HG03378 (cell line): ENCODE measurements around the gene CDC14A.
"Not testable (repeated sequence)": the region's sequence is repeated elsewhere in the genome, so short reads cannot be mapped to it uniquely, and the experiment has no call there.

Source experiments
- ATAC-seq: cut with Tn5 transposase; IDR thresholded peaks from one replicate; pipeline ENCODE4 v1.9.1; 2021; ENCODE audit warnings: mild to moderate bottlenecking, moderate library complexity; ENCODE audit not compliant: unreplicated experiment

Gene CDC14A

DNA sequence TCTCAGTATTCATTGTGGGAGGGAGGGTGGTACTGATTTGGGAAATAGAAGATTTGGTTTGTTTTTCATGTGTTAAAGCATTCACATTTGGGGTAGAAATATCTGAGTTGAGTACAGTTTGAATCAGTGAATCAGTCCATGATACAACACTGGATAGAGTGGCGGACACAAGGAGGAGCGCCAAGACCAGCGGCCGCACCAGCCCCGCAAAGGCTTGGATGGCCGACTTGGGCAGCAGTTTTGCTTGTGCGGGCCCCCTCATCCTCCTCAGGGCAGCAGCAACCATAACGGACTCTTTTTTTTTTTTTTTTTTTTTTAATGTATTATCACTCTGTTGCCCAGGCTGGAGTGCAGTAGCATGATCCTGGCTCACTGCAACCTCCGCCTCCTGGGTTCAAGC lies 20.0 kb upstream of the CDC14A start:
- no peak for ATAC-seq

DNA sequence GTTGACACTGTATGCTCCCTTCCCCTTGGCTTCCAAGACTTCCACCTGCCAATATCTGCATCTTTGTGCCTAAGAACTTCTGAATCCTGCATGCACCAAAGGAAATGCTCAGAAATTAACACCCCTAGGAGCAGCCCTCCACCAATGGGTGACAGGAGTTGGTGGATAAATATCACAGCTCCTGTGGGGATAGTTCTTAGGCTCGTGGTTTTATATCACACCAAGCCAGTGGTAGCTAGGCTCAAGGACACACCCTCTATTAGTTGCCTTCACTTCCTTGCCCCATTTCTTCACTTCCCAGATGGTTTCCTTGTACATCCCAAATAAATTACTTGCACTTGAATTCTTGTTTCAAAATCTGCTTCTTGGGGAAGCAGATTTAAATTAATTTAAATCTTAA lies 16.9 kb upstream of the CDC14A start:
- ATAC-seq: no peak

DNA sequence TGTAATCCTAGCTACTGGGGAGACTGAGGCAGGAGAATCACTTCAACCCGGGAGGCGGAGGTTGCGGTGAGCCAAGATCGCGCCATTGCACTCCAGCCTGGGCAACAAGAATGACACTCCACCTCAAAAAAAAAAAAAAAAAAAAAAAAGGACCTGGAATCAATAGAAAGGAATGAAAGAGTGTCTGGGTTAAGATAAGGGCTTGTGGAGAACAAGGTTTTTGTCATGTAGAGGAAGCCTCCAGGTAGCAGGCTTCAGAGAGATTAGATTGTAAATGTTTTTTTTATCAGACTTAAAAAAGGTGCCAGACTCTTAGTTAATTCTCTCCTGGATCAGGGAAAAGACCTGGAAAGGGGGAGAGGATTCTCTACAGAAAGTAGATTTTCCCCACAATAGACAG lies 14.4 kb upstream of the CDC14A start:
- ATAC-seq: not testable (repeated sequence)

DNA sequence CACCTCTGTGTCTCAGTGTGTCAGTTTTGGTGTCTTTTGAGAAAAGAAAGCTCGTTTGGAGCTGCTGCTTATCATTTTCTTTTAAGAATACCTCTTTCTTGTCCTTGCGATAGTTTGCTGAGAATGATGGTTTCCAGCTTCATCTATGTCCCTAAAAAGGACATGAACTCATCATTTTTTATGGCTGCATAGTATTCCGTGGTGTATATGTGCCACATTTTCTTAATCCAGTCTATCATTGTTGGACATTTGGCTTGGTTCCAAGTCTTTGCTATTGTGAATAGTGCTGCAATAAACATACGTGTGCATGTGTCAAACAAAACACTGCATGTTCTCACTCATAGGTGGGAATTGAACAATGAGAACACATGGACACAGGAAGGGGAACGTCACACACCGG lies 12.6 kb upstream of the CDC14A start:
- ATAC-seq: not testable (repeated sequence)

DNA sequence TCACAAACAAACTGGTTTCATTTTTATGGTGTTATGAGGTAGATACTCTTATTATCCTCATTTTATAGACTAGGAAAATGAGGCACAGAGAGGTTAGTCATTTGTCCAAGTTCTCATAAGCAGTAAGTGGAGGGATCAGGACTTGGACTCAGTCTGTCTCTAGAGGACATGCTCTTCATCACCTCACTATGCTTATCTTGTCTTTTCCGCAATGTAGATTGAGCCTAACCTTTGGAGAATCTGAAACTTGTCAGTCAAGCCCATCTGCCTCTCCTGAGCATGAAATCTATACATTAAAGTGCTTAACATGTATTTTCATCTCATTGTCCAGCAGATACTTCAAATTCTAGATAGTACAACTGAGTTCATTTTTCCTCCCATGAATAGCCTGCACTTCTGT lies 11.8 kb upstream of the CDC14A start:
- no peak for ATAC-seq

DNA sequence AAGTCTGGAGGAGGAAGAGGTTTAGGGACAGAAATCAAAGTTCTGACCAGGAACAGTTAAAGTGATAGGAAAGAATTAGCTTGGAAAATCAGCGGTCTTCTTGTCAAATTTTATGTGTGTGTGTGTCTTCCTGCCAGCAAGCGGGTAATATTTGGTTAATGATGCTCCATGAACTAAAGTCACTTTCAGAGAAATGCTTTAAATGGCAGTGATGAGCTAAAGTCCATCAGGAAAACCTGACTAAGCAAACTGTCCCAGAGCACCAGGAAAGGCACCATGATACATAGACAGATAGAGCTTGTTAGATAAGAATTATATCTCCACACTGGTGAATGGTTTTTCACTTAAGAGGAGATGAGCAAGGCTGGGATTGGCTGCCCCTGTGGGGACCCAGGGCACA lies 10.0 kb upstream of the CDC14A start:
- no peak for ATAC-seq

DNA sequence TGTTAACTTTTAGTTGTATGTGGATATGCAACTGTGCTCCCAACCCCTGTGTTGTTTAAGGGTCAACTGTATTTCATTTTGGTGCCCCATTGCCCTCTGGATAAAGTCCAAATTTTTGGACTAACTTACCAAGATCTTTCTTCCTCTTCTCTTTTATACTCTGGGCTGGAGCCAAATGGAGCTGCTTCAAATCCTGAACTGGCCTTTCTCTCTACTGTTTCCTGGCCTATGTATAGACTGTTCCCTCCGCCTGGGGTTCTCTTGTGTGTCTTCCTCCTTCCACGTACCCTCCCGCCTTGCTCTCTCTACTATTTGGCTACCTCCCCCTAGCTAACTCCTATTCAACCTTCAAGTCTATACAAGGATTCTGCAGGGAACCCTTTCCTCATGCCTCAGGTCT lies 8.4 kb upstream of the CDC14A start:
- ATAC-seq: no peak

DNA sequence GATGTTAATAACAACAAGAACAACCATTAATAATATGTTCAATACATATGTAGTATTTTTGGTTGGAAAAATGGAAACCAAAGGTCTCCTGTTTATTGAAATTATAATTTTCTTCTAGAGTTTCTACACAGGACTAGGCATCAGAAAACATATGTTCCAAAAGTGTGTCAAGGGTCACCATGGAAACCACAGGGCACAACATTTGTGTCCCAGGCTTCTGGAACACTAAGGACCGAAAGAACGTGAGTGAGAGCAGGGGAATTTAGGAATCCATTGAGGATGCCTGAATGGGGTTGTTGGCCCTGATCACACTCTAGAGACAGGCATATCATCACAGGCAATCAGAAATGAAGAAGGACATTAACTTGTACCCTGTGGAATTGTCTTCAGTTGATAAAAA lies 7.5 kb upstream of the CDC14A start:
- no peak for ATAC-seq

DNA sequence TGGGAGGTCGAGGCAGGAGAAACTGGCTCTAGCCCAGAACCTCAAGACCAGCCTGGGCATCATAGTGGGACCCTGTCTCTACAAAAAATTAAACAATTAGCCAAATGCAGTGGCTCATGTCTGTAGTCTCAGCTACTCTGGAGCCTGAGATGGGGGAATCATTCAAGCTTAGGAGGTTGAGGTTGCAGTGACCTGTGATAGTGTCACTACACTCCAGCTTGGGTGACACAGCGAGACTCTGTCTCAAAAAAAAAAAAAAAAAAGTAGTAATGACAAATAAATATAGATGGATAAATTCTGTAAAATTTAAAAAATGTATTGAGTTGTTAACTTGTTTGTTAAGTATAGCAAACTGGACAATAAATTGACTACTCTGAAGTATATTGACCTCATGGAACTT lies 5.9 kb upstream of the CDC14A start:
- ATAC-seq: no peak

DNA sequence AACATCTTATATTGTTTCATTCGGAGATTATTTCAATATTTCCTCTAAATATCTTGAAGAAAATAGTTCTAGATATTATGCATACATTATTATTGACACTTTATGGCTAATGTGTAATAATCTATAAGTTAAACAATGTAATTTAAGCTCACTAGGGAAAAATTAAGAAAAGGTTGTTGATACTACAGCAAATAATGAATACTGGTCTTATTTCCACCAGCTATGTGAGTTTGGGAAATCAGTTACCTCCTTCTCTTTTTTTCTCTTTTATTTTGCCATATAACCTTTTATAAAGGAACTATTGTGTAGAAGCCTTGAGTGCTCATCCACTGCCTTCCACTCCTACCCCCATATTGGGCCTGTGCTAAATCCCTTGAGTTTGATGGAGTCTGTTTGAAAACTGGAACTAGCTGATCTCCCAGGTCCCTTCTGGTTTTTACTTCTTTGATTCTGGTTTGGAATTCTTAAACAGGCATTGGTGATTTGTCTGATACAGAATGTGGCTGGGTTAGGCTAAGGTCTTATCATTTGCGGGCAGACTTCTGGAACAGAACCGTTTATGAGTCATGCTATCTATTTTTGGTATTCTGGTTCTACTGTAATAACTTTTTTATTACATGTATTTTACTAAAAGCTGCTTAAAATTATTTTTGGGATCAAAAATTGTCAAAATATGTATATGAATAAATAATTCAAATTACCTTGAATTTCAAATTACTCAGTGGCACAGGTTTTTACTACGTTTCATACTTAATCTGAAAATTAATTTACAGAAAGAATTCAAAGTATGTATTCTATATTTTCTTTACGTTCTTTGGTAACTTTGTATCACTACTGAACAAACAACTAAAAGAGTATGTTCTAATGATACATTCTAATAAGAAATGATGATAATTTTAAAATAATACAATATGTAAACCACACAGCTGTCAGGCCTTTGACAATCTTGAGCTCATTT lies 5.0 kb upstream of the CDC14A start:
- ATAC-seq: no peak

DNA sequence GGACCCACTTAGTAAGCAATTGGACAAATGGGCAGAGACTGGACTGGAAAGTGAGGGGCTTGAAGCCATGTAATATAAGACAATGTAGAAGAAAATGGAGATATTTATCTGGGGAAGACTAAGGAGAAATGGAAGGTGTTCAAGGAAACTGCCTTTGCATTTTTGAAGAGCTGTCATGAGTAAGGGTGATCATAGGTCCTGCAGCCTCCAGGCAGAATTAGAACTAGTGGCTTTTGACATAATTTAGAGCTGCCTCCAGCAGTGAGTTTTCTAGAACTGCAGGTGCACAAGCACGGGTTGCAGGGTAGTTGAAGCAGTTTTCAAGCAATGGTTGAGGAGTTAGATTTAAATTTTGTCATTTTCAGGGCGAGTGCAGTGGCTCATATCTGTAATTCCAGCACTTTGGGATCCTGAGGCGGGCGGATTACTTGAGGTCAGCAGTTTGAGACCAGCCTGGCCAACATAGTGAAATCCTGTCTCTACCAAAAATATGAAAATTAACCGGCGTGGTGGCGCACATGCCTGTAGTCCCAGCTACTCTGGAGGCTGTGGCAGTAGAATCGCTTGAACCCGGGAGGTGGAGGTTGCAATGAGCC lies 3.7 kb upstream of the CDC14A start:
- no peak for ATAC-seq

DNA sequence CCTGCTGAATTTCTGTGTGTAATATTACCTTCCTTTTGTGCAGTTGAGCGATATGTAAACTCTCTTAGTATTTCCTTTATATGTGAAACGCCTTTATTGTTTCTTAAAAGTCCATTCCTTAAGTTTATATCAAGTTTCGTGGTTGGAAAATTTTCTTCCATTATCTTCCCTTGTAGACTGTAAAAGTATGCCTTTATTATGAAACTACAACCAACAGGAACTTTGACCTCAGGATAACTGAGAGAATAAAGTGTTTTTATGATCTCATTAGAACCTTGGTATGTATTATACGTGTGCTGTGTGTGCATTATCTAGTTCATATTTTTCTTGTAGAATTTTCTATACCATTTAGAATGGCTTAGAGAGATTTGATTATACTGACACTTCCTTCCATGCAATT lies 3.1 kb upstream of the CDC14A start:
- no peak for ATAC-seq

DNA sequence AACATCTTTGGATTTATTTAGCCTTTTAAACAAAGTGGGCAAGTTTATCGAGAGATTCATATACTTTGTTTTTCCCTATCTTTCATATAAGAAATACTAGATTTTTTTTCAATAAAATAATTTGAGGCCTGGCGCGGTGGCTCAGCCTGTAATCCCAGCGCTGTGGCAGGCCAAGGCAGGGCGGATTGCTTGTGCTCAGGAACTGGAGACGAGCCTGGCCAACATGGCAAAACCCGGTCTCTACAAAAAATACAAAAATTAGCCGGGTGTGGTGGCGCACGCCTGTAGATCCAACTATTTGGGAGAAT lies 1.6 kb upstream of the CDC14A start:
- ATAC-seq: no peak

DNA sequence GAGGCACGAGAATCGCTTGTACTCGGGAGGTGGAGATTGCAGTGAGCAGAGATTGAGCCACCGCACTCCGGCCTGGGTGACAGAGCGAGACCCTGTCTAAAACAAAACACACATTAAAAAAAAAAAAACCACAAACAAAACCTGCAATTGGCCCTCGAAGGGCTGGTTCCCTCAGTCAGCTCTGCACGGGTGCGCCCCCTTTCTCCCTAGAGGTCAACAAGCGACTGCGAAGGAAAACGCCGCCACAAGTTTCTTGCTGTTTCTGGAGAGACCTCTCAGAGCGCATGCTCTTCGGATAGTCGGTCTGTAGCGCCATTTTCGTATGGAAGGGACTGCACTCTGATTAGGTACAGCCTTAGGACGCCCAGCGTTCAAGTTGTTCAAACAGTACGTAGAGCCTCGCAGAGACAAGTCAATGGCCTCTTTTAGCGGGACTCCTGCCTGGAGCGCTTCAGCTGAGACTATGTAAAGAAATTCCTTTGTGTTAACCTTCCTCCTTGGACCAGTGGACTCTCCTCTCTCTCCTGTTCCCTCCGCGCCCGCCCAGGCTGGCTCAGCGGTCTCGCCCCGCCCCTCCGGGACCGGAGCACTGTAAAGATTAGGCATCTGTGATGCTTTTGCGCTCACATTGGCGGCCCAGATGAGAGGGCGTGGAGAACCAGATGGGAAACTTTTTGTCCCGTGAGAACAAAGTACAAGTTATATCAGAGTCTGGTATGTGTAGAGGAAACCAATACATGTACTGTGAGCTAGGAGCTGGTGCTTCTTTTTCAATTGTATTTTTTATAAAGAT lies 1.0 kb upstream of the CDC14A start:
- peak; percentile 74 for ATAC-seq

DNA sequence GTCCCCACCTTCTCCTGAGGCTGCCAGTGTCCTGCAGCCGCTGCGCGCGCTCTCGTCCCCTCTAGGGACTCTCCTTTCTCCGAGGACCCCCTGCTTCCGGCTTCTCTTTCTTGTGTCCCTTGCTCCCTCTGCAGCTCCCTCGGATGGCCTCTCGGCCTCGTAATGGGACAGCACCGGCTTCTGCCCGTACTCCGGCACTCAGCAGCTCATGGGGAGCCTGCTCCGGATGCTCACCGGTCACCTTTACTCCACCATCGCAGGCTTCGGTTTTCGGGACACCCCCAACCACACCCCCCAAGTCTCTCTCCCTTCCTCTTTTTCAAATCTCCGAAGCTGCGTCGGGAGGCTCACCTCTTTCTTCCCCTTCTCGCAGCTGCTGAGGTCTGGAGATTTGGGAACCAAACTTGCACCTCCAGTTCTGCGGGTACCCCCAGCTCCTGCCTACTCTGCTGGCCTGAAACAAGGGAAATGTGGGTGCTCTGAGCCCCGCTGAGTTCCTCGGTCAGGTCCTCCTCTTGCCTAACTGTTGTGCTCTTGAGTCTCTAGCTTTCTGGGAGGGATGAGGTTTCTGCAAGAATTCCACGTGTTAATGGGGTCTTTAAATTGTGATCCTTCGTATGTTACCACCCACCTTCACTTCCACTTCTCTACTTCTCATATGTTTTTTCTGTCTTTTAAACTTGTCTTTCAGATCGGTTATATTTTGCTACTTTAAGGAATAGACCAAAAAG lies 930 bp downstream of the CDC14A start:
- peak; percentile 18 for ATAC-seq

DNA sequence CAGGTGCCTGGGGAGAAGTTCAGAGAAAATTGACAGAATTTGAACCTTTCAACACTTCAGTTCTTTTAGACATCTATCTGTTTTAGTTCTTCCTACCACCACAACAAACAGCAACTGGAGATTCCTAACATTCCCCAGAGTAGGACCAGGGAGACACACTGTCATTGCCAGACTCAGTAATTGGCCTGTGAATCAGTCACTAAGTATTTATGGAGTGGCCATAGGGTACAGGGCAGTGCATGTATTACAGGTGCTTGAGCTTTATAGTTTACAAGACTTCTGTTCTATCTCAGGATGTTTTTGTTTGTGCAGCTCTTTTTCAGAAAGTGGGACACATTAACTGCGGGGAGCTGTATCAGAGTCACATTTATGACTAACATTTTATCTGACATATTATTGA lies 1.7 kb downstream of the CDC14A start:
- no peak for ATAC-seq

DNA sequence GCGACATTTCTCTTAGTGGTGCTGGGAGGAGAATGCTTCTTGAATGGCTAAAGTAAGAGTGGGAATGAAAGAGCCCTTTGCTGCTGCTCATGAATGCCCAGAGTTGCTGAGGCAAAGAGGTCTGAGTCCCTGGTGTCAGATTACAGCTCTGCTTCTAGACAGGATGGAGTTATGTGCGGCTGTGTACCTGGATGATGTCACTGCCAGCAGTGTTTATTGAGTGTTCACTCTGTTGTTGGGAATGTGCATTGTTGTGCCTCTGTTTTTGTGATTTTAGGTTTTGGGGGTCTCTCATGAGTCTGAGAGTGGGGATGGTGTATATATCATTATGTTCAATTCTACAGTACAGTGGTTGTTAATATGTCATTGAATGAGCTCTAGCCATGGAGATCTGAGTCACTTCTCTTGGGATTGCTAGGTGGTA lies 2.7 kb downstream of the CDC14A start:
- ATAC-seq: no peak

DNA sequence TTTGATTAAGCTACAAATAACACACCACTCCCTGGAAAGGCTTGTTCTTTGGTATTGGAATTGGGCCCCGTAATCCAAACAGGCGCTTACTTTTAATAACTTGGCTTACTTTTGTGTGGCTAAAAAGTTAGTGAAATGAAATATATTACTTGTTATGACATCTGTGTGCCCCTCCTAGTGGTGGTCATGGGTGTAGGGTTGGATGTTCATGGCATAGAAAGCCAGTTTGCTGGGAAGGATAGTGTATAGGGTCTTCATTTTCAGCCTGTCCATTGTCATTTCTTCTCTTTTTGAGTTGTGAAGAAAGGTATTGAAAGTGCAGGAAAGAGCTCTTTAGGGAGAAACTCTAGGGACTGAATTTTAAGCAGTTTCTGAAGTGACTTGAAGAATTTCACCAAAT lies 5.9 kb downstream of the CDC14A start:
- no peak for ATAC-seq

DNA sequence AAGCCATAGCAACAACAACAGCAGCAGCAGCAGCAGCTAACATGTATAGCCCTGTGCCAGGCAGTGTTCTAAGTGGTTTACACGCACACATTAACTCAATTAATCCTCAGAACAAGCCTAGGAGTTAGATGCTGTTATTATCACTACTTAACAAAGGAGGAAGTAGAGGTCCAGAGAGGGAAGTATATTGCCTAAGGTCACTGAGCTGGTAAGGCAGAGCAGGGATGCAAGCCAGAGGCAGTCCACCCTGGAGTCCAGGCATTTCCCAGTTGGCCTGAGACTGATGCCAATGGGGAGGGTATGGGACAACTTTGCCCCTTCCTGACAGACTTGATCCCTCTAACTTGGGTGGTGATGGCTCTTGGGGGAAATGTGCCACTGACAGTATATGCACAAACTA lies 6.8 kb downstream of the CDC14A start:
- no peak for ATAC-seq

DNA sequence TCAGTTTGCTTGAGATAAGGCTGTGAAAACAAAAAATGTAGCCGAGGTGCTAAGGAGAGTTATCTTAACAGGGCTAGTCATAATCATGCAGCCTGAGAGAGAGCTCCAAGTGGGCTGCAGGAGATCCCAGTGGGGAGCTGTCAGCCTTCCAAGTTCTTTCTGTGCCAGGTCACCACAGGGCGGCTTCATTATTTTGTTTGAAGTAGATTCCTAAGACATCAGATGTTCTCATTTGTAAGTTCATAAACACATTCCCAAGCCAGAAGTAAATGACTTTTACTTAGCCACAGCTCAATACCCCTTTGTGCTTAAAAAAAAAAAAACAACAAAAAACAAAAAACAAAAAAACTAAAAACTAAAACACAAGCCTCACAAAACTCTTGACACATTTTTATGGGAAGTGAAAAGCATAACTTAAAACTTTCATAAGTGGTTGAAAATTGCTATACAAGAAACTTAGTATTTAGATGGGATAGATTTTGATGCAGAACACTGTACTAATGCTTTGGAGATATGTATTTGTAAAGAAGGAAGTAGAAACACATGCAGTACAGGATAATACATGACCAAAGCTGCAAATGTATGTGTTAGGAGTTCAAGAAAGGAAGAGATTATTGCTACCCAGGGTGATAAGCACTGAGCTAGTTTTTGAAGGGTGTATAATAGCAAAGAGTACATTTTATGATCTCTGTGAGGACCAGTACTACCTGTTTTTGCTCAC lies 8.6 kb downstream of the CDC14A start:
- no peak for ATAC-seq
